Mammary epithelial cell (primary cell): ENCODE results near the gene DHX15.

Source experiments
- EZH2 ChIP-seq: IDR thresholded peaks from 2 replicates; pipeline ENCODE4 v1.6.1; 2012; ENCODE audit warnings: low read length, inconsistent platforms, borderline replicate concordance
- TF ChIP-seq, protein P1 (sequence below), 2 donors: IDR thresholded peaks in 1 of 2; conservative IDR thresholded peaks in 1 of 2; 2 replicates each; pipeline ENCODE4 v1.5.1; 2011 to 2012; ENCODE audit warnings: inconsistent platforms in 2 of 2, low read length in 2 of 2, mild to moderate bottlenecking in 2 of 2, control low read depth in 1 of 2, low read depth in 1 of 2; ENCODE audit not compliant: insufficient read depth in 1 of 2; ENCODE audit errors: extremely low read depth in 1 of 2

GRCh38 chr4:24510091-24510490, 74.3 kb downstream of the DHX15 start:
- TF ChIP-seq, protein P1, sequence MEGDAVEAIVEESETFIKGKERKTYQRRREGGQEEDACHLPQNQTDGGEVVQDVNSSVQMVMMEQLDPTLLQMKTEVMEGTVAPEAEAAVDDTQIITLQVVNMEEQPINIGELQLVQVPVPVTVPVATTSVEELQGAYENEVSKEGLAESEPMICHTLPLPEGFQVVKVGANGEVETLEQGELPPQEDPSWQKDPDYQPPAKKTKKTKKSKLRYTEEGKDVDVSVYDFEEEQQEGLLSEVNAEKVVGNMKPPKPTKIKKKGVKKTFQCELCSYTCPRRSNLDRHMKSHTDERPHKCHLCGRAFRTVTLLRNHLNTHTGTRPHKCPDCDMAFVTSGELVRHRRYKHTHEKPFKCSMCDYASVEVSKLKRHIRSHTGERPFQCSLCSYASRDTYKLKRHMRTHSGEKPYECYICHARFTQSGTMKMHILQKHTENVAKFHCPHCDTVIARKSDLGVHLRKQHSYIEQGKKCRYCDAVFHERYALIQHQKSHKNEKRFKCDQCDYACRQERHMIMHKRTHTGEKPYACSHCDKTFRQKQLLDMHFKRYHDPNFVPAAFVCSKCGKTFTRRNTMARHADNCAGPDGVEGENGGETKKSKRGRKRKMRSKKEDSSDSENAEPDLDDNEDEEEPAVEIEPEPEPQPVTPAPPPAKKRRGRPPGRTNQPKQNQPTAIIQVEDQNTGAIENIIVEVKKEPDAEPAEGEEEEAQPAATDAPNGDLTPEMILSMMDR (conservative IDR thresholded peaks at IDR 0.05 in 1 of 2, IDR thresholded peaks at IDR 0.05 in 1 of 2; ENCODE audit: extremely low read depth in 1 of 2, insufficient read depth in 1 of 2, low read depth in 1 of 2, low read length in 2 of 2), result no peak
- no peak for TF ChIP-seq EZH2
